Mesenchymal stem cell (in vitro differentiated cells and primary cell): ENCODE measurements around the gene URB1.
A peak's percentile ranks its signal among the peaks of the same experiment; 100 is the strongest.

ENCODE experiments used
- DNase-seq: peaks from one replicate; pipeline ENCODE4 v3.0.0-alpha.2; 2013
- H2AFZ ChIP-seq: one replicate; pipeline ENCODE4 v1.6.1; 2013; ENCODE audit warnings: low read depth, mild to moderate bottlenecking, control low read depth, inconsistent platforms, low read length, moderate library complexity
- H2AK5ac ChIP-seq: 2 replicates; pipeline ENCODE4 v1.6.1; 2013; ENCODE audit warnings: low read length, moderate library complexity, mild to moderate bottlenecking, inconsistent platforms; ENCODE audit not compliant: severe bottlenecking
- H2BK120ac ChIP-seq: one replicate; pipeline ENCODE4 v1.6.1; 2013; ENCODE audit warnings: low read depth, mild to moderate bottlenecking, inconsistent platforms, low read length, moderate library complexity
- H2BK12ac ChIP-seq, 2 experiments: one replicate each; pipeline ENCODE4 v1.6.1; 2013; ENCODE audit warnings: inconsistent platforms in 2 of 2, low read length in 2 of 2, mild to moderate bottlenecking in 2 of 2, moderate library complexity in 2 of 2, control low read depth in 1 of 2
- H2BK15ac ChIP-seq: one replicate; pipeline ENCODE4 v1.6.1; 2013; ENCODE audit warnings: mild to moderate bottlenecking, low read depth, inconsistent platforms; ENCODE audit not compliant: poor library complexity, severe bottlenecking
- H2BK5ac ChIP-seq: 2 replicates; pipeline ENCODE4 v1.6.1; 2013; ENCODE audit warnings: low read depth, mild to moderate bottlenecking, low read length, control low read depth, inconsistent platforms; ENCODE audit not compliant: poor library complexity, severe bottlenecking
- H3K14ac ChIP-seq, 2 experiments: one replicate each; pipeline ENCODE4 v1.6.1; 2013; ENCODE audit warnings: inconsistent platforms in 2 of 2, low read length in 2 of 2, control low read depth in 1 of 2, mild to moderate bottlenecking in 1 of 2, moderate library complexity in 1 of 2
- H3K18ac ChIP-seq, 2 experiments: one replicate each; pipeline ENCODE4 v1.6.1; 2013; ENCODE audit warnings: inconsistent platforms in 2 of 2, low read length in 2 of 2, control low read depth in 1 of 2, low read depth in 1 of 2, mild to moderate bottlenecking in 1 of 2
- H3K23ac ChIP-seq, 2 experiments: one replicate each; pipeline ENCODE4 v1.6.1; 2013; ENCODE audit warnings: inconsistent platforms in 2 of 2, low read length in 2 of 2, mild to moderate bottlenecking in 2 of 2, moderate library complexity in 2 of 2, control low read depth in 1 of 2
- H3K27ac ChIP-seq: 2 replicates; pipeline ENCODE4 v1.5.1; 2013; ENCODE audit warnings: mild to moderate bottlenecking, moderate library complexity, low read length, control low read depth, inconsistent platforms; ENCODE audit not compliant: poor library complexity, severe bottlenecking
- H3K27me3 ChIP-seq, 2 experiments: 2 replicates each; pipeline versions ENCODE4 v1.6.1 to v1.7.0; 2013; ENCODE audit warnings: low read length in 2 of 2, mild to moderate bottlenecking in 2 of 2, moderate library complexity in 2 of 2, control low read depth in 1 of 2, inconsistent platforms in 1 of 2; ENCODE audit not compliant: control insufficient read depth in 1 of 2, insufficient read depth in 1 of 2
- H3K36me3 ChIP-seq, 2 experiments: 2 replicates each; pipeline versions ENCODE4 v1.6.1 to v1.7.0; 2013; ENCODE audit warnings: low read length in 2 of 2, control low read depth in 1 of 2, inconsistent platforms in 1 of 2, low read depth in 1 of 2, mild to moderate bottlenecking in 1 of 2; ENCODE audit not compliant: insufficient read depth in 2 of 2, control insufficient read depth in 1 of 2
- H3K4ac ChIP-seq, 2 experiments: one replicate each; pipeline ENCODE4 v1.6.1; 2013; ENCODE audit warnings: inconsistent platforms in 2 of 2, low read length in 2 of 2, mild to moderate bottlenecking in 2 of 2, moderate library complexity in 2 of 2, control low read depth in 1 of 2, low read depth in 1 of 2
- H3K4me1 ChIP-seq: 2 replicates; pipeline ENCODE4 v1.6.1; 2013; ENCODE audit warnings: low read depth, low read length, control low read depth; ENCODE audit not compliant: control insufficient read depth, insufficient read depth
- H3K4me2 ChIP-seq: 2 replicates; pipeline ENCODE4 v1.6.1; 2013; ENCODE audit warnings: low read length, mild to moderate bottlenecking, inconsistent platforms; ENCODE audit not compliant: poor library complexity, severe bottlenecking
- H3K4me3 ChIP-seq, 2 experiments: 2 replicates each; pipeline versions ENCODE4 v1.5.1 to v1.7.0; 2013; ENCODE audit warnings: low read length in 2 of 2, mild to moderate bottlenecking in 2 of 2, control low read depth in 1 of 2, low read depth in 1 of 2; ENCODE audit not compliant: insufficient read depth in 1 of 2
- H3K79me1 ChIP-seq: replicated peaks from 2 replicates; pipeline ENCODE4 v1.6.1; 2013; ENCODE audit warnings: mild to moderate bottlenecking, control low read depth, low read length, inconsistent platforms; ENCODE audit not compliant: poor library complexity, severe bottlenecking
- H3K9ac ChIP-seq: 2 replicates; pipeline ENCODE4 v1.7.0; 2013; ENCODE audit warnings: mild to moderate bottlenecking, low read length, moderate library complexity
- H3K9me3 ChIP-seq: 2 replicates; pipeline ENCODE4 v1.7.0; 2013; ENCODE audit warnings: mild to moderate bottlenecking, low read length; ENCODE audit not compliant: control insufficient read depth
- H4K8ac ChIP-seq: one replicate; pipeline ENCODE4 v1.6.1; 2013; ENCODE audit warnings: inconsistent platforms, mild to moderate bottlenecking, low read length, moderate library complexity
- H4K91ac ChIP-seq: one replicate; pipeline ENCODE4 v1.6.1; 2013; ENCODE audit warnings: mild to moderate bottlenecking, low read length, inconsistent platforms
- WGBS: methylation state at CpG from one replicate; pipeline ENCODE4 v1.1.7; 2013; ENCODE audit warnings: mixed read lengths; 5-methylcytosine and 5-hydroxymethylcytosine counted together

Gene URB1

GRCh38 chr21:32386195-32386870, 6.5 kb downstream of the URB1 start:
- H3K9me3 ChIP-seq: no peaks in the 10 kb centered on the region
- H2BK12ac ChIP-seq: no peak overlapping the region
- H3K4ac ChIP-seq: no peak overlapping the region
- peaks cover 23 to 46% of the 10 kb centered on the region in 2 experiments for H3K36me3 ChIP-seq
- no peak overlapping the region for H2BK5ac ChIP-seq
- peaks cover 20% of the 10 kb centered on the region for H3K4me1 ChIP-seq
- no peak overlapping the region for H2BK15ac ChIP-seq
- no peaks in the 10 kb centered on the region for H3K27me3 ChIP-seq
- H3K27ac ChIP-seq: no peak overlapping the region
- H4K8ac ChIP-seq: no peak overlapping the region
- no peak overlapping the region for H3K4me3 ChIP-seq
- H3K23ac ChIP-seq: no peak overlapping the region
- no peak overlapping the region for H2AK5ac ChIP-seq
- H3K4me2 ChIP-seq: no peak overlapping the region
- peaks cover 27% of the 10 kb centered on the region for H3K79me1 ChIP-seq
- H3K9ac ChIP-seq: no peak overlapping the region
- H3K18ac ChIP-seq: no peak overlapping the region
- no peak overlapping the region for H4K91ac ChIP-seq
- H3K14ac ChIP-seq: no peak overlapping the region
- DNase-seq: no peak
- no peak overlapping the region for H2BK120ac ChIP-seq
- WGBS: 100% methylated on average over 6 of the region's 6 CpGs
- H2AFZ ChIP-seq: no peak overlapping the region

GRCh38 chr21:32383812-32384211, 9.0 kb downstream of the URB1 start:
- Histone ChIP-seq H3K18ac (no peak overlapping the region), H3K9me3 (no peaks in the 10 kb centered on the region), H3K23ac (no peak overlapping the region), H3K79me1 (peaks cover 33% of the 10 kb centered on the region), H2BK5ac (no peak overlapping the region), H2BK12ac (no peak overlapping the region), H3K36me3 (peaks cover 30 to 63% of the 10 kb centered on the region in 2 experiments), H2BK120ac (no peak overlapping the region), H3K4me2 (no peak overlapping the region), H3K9ac (no peak overlapping the region), H3K4me3 (no peak overlapping the region), H2BK15ac (no peak overlapping the region), H3K14ac (no peak overlapping the region), H3K4me1 (peaks cover 14% of the 10 kb centered on the region), H3K27ac (no peak overlapping the region), H3K4ac (no peak overlapping the region), H3K27me3 (no peaks in the 10 kb centered on the region), H2AK5ac (no peak overlapping the region), H4K8ac (no peak overlapping the region), H4K91ac (no peak overlapping the region), H2AFZ (no peak overlapping the region)
- DNase-seq: no peak
- 97% methylated on average over 6 of the region's 6 CpGs for WGBS

GRCh38 chr21:32382108-32382644, 10.6 kb downstream of the URB1 start:
- Histone ChIP-seq H3K14ac (no peak overlapping the region), H2BK12ac (no peak overlapping the region), H3K27ac (peak overlapping the region; percentile 54), H4K8ac (no peak overlapping the region), H2BK120ac (no peak overlapping the region), H3K4me2 (no peak overlapping the region), H3K79me1 (peaks cover 44% of the 10 kb centered on the region), H3K23ac (no peak overlapping the region), H3K9me3 (no peaks in the 10 kb centered on the region), H3K4me1 (peaks cover 12% of the 10 kb centered on the region), H3K4ac (no peak overlapping the region), H2AFZ (no peak overlapping the region), H2AK5ac (peak overlapping the region; percentile 55), H3K27me3 (no peaks in the 10 kb centered on the region), H3K18ac (no peak overlapping the region), H3K9ac (peak overlapping the region; percentile 40), H3K36me3 (peaks cover 40 to 80% of the 10 kb centered on the region in 2 experiments), H3K4me3 (no peak overlapping the region), H4K91ac (no peak overlapping the region), H2BK5ac (no peak overlapping the region), H2BK15ac (no peak overlapping the region)
- DNase-seq: no peak
- 96% methylated on average over 7 of the region's 10 CpGs for whole genome bisulfite sequencing

GRCh38 chr21:32381571-32381970, 11.2 kb downstream of the URB1 start:
- H3K4ac ChIP-seq: no peak overlapping the region
- H2AK5ac ChIP-seq: no peak overlapping the region
- DNase-seq: no peak
- H2BK15ac ChIP-seq: no peak overlapping the region
- H4K8ac ChIP-seq: no peak overlapping the region
- H3K4me2 ChIP-seq: no peak overlapping the region
- 99% methylated on average over 5 of the region's 6 CpGs for WGBS
- H2AFZ ChIP-seq: no peak overlapping the region
- H3K18ac ChIP-seq: no peak overlapping the region
- no peak overlapping the region for H3K4me3 ChIP-seq
- H2BK12ac ChIP-seq: no peak overlapping the region
- H3K14ac ChIP-seq: no peak overlapping the region
- no peaks in the 10 kb centered on the region for H3K9me3 ChIP-seq
- H3K27ac ChIP-seq: no peak overlapping the region
- H2BK120ac ChIP-seq: no peak overlapping the region
- peaks cover 44 to 85% of the 10 kb centered on the region in 2 experiments for H3K36me3 ChIP-seq
- H2BK5ac ChIP-seq: no peak overlapping the region
- no peak overlapping the region for H3K9ac ChIP-seq
- H3K27me3 ChIP-seq: no peaks in the 10 kb centered on the region
- H3K79me1 ChIP-seq: peaks cover 45% of the 10 kb centered on the region
- H3K4me1 ChIP-seq: peaks cover 10% of the 10 kb centered on the region
- no peak overlapping the region for H4K91ac ChIP-seq
- no peak overlapping the region for H3K23ac ChIP-seq
